H1 (cell line): Measurements from ENCODE around the gene AKAP9. TPM values are rescaled to one million over a fixed set of nuclear protein-coding genes. Genes with fewer than 3 reads are reported as not detected.

Experiments used
- CTCF ChIA-PET: fragments of 300-600 bp; sonication (Branson Sonifier 250); formaldehyde crosslinking; loops from one replicate; lab custom pipeline; 2021; ENCODE audit not compliant: partially characterized antibody; lab: Charles Lee
- POLR2A ChIA-PET: fragments of 300-600 bp; sonication (Branson Sonifier 250); formaldehyde crosslinking; loops from one replicate; lab custom pipeline; 2021; ENCODE audit warnings: inconsistent platforms; ENCODE audit not compliant: partially characterized antibody; lab: Charles Lee
- DNase-seq, 2 experiments: peaks; one replicate each; pipeline versions ENCODE4 v3.0.0 to v3.0.0-alpha.2; 2010 to 2022; ENCODE audit warnings: low spot score in 2 of 2, low read depth in 1 of 2, mixed read lengths in 1 of 2
- FAIRE-seq: peaks from 2 replicates; lab custom pipeline; 2011; peaks lifted over from hg19 to GRCh38; lab: Jason Lieb, UNC
- H2AFZ ChIP-seq: 2 replicates; pipeline ENCODE4 v1.8.1; 2012; ENCODE audit warnings: low read length, inconsistent platforms
- H2AK5ac ChIP-seq: 2 replicates; pipeline ENCODE4 v1.6.1; 2013; ENCODE audit warnings: low read depth, low read length
- H2BK120ac ChIP-seq: replicated peaks from 2 replicates; pipeline ENCODE3; 2013; ENCODE audit warnings: low read depth, low read length, inconsistent platforms
- H2BK12ac ChIP-seq: 2 replicates; pipeline ENCODE4 v1.6.1; 2013; ENCODE audit warnings: low read depth, low read length
- H2BK15ac ChIP-seq: 2 replicates; pipeline ENCODE4 v1.6.1; 2013; ENCODE audit warnings: low read length
- H2BK20ac ChIP-seq: 2 replicates; pipeline ENCODE4 v1.6.1; 2013; ENCODE audit warnings: low read length
- H2BK5ac ChIP-seq: 2 replicates; pipeline ENCODE4 v1.6.1; 2013; ENCODE audit warnings: low read depth, low read length
- H3K14ac ChIP-seq: 2 replicates; pipeline ENCODE4 v1.6.1; 2013; ENCODE audit warnings: inconsistent platforms; ENCODE audit not compliant: insufficient read length
- H3K18ac ChIP-seq: 2 replicates; pipeline ENCODE4 v1.6.1; 2013; ENCODE audit warnings: low read length; ENCODE audit errors: extremely low read depth
- H3K23ac ChIP-seq: 2 replicates; pipeline ENCODE4 v1.6.1; 2013; ENCODE audit warnings: inconsistent platforms; ENCODE audit not compliant: insufficient read length
- H3K23me2 ChIP-seq: 2 replicates; pipeline ENCODE4 v1.6.1; 2013; ENCODE audit warnings: low read depth, low read length
- H3K27ac ChIP-seq: 2 replicates; pipeline ENCODE4 v1.6.1; 2011; ENCODE audit warnings: low read depth, low read length, inconsistent platforms
- H3K27me3 ChIP-seq, 4 experiments: replicated peaks in 1 of 4; 1 replicate in 1 of 4; 2 replicates in 3 of 4; pipeline versions ENCODE4 v1.6.1 to v1.8.1; 2011 to 2013; ENCODE audit warnings: low read length in 3 of 4, mild to moderate bottlenecking in 3 of 4, inconsistent platforms in 2 of 4, mixed read lengths in 2 of 4, moderate library complexity in 1 of 4; ENCODE audit not compliant: control insufficient read depth in 3 of 4, insufficient read depth in 3 of 4; ENCODE audit errors: extremely low read depth in 1 of 4
- H3K36me3 ChIP-seq, 4 experiments: 2 replicates each; pipeline versions ENCODE4 v1.6.1 to v1.8.1; 2011 to 2013; ENCODE audit warnings: mild to moderate bottlenecking in 4 of 4, low read length in 3 of 4, moderate library complexity in 2 of 4, control low read depth in 1 of 4, inconsistent platforms in 1 of 4; ENCODE audit not compliant: insufficient read depth in 4 of 4, control insufficient read depth in 2 of 4
- H3K4ac ChIP-seq: replicated peaks from 2 replicates; pipeline ENCODE3; 2013; ENCODE audit warnings: low read length, low read depth, mixed read lengths, inconsistent platforms; ENCODE audit not compliant: insufficient read length
- H3K4me1 ChIP-seq, 4 experiments: replicated peaks in 1 of 4; 1 replicate in 1 of 4; 2 replicates in 3 of 4; pipeline versions ENCODE4 v1.6.1 to v1.8.1; 2011 to 2013; ENCODE audit warnings: low read length in 3 of 4, inconsistent platforms in 2 of 4, mixed read lengths in 1 of 4; ENCODE audit not compliant: insufficient read depth in 4 of 4, control insufficient read depth in 3 of 4
- H3K4me2 ChIP-seq, 2 experiments: 2 replicates each; pipeline versions ENCODE4 v1.6.1 to v1.8.1; 2011 to 2013; ENCODE audit warnings: low read depth in 2 of 2, low read length in 2 of 2, control low read depth in 1 of 2, inconsistent platforms in 1 of 2, mild to moderate bottlenecking in 1 of 2; ENCODE audit not compliant: insufficient read depth in 1 of 2
- H3K4me3 ChIP-seq, 4 experiments: fragments of 200-600, 300-600 bp in 1 of 4; sonication (generic), shearing (Covaris generic), sonication (Bioruptor Twin) in 1 of 4; 2 replicates each; pipeline versions ENCODE4 v1.5.1 to v1.8.1; 2011 to 2016; ENCODE audit warnings: low read length in 4 of 4, low read depth in 3 of 4, control low read depth in 2 of 4, inconsistent platforms in 2 of 4, mild to moderate bottlenecking in 2 of 4, mixed read lengths in 1 of 4, moderate library complexity in 1 of 4; ENCODE audit not compliant: insufficient read depth in 2 of 4; ENCODE audit errors: extremely low read depth in 1 of 4
- H3K56ac ChIP-seq: replicated peaks from 2 replicates; pipeline ENCODE3; 2013; ENCODE audit warnings: low read depth, mild to moderate bottlenecking, mixed read lengths, low read length, inconsistent platforms; ENCODE audit not compliant: insufficient read length
- H3K79me1 ChIP-seq: 2 replicates; pipeline ENCODE4 v1.6.1; 2013; ENCODE audit warnings: low read depth, low read length, control low read depth
- H3K79me2 ChIP-seq, 2 experiments: 2 replicates each; pipeline versions ENCODE4 v1.6.1 to v1.8.1; 2012 to 2013; ENCODE audit warnings: low read length in 2 of 2, mild to moderate bottlenecking in 2 of 2, inconsistent platforms in 1 of 2; ENCODE audit not compliant: insufficient read depth in 2 of 2, control insufficient read depth in 1 of 2
- H3K9ac ChIP-seq, 4 experiments: replicated peaks in 1 of 4; 1 replicate in 1 of 4; 2 replicates in 3 of 4; pipeline versions ENCODE4 v1.6.1 to v1.8.1; 2011 to 2013; ENCODE audit warnings: low read depth in 3 of 4, low read length in 3 of 4, control low read depth in 2 of 4, mild to moderate bottlenecking in 2 of 4, moderate library complexity in 2 of 4, inconsistent platforms in 1 of 4; ENCODE audit errors: extremely low read depth in 1 of 4
- H3K9me3 ChIP-seq, 2 experiments: 2 replicates each; pipeline versions ENCODE4 v1.6.1 to v1.8.1; 2012 to 2013; ENCODE audit warnings: mild to moderate bottlenecking in 2 of 2, moderate library complexity in 2 of 2, control low read depth in 1 of 2, inconsistent platforms in 1 of 2, low read depth in 1 of 2, low read length in 1 of 2, mixed read lengths in 1 of 2; ENCODE audit not compliant: insufficient read depth in 2 of 2
- H4K20me1 ChIP-seq, 2 experiments: replicated peaks in 1 of 2; 2 replicates each; pipeline versions ENCODE3 to v1.8.1; 2011 to 2013; ENCODE audit warnings: inconsistent platforms in 2 of 2, low read length in 2 of 2, mild to moderate bottlenecking in 1 of 2; ENCODE audit not compliant: insufficient read depth in 2 of 2, control insufficient read depth in 1 of 2
- H4K5ac ChIP-seq: 2 replicates; pipeline ENCODE4 v1.6.1; 2013; ENCODE audit warnings: low read length, low read depth, mixed read lengths, inconsistent platforms; ENCODE audit not compliant: insufficient read length
- H4K8ac ChIP-seq: 2 replicates; pipeline ENCODE4 v1.8.0; 2013; ENCODE audit warnings: mild to moderate bottlenecking, moderate library complexity, low read length, inconsistent platforms; ENCODE audit not compliant: insufficient read depth; ENCODE audit errors: extremely low read depth
- H4K91ac ChIP-seq: replicated peaks from 2 replicates; pipeline ENCODE3; 2013; ENCODE audit warnings: low read length, mixed read lengths, inconsistent platforms; ENCODE audit not compliant: insufficient read length
- CTBP2 ChIP-seq: IDR thresholded peaks from 2 replicates; pipeline ENCODE4 v1.7.0; 2011; ENCODE audit warnings: borderline replicate concordance, mild to moderate bottlenecking, moderate library complexity, mixed read lengths, low read length; ENCODE audit not compliant: insufficient read depth, insufficient read length
- EP300 ChIP-seq, 2 experiments: IDR thresholded peaks; 1 replicate in 1 of 2; 2 replicates in 1 of 2; pipeline ENCODE4 v1.6.1; 2011 to 2012; ENCODE audit warnings: low read depth in 2 of 2, low read length in 2 of 2, mild to moderate bottlenecking in 2 of 2, borderline replicate concordance in 1 of 2, inconsistent platforms in 1 of 2, moderate library complexity in 1 of 2
- KDM4A ChIP-seq: IDR thresholded peaks from one replicate; pipeline ENCODE4 v1.7.1; 2012; ENCODE audit warnings: low read depth, mild to moderate bottlenecking, moderate library complexity, low read length, inconsistent platforms; ENCODE audit not compliant: severe bottlenecking
- MAX ChIP-seq: IDR thresholded peaks from 2 replicates; pipeline ENCODE4 v1.6.1; 2012; ENCODE audit warnings: inconsistent platforms
- POLR2AphosphoS5 ChIP-seq: IDR thresholded peaks from 2 replicates; pipeline ENCODE4 v1.6.1; 2011; ENCODE audit warnings: low read depth, low read length
- RNF2 ChIP-seq: fragments of 200-900, 300-1000 bp; sonication (generic); IDR thresholded peaks from 2 replicates; pipeline ENCODE4 v1.7.1; 2016; ENCODE audit warnings: borderline replicate concordance, low read depth, mild to moderate bottlenecking, antibody characterized with exemption, low read length; ENCODE audit not compliant: poor library complexity, severe bottlenecking; ENCODE audit errors: missing control alignments
- SP2 ChIP-seq: IDR thresholded peaks from 2 replicates; pipeline ENCODE4 v1.6.1; 2012; ENCODE audit warnings: mild to moderate bottlenecking, low read length, inconsistent platforms
- WGBS, 2 experiments: shearing (Covaris generic) in 1 of 2; methylation state at CpG; one replicate each; pipeline versions ENCODE4 v1.1.6 to v1.1.7; 2013 to 2015; ENCODE audit warnings: low lambda C conversion rate in 2 of 2, mixed read lengths in 2 of 2, inconsistent platforms in 1 of 2, low coverage in 1 of 2, missing lambda C conversion rate in 1 of 2; ENCODE audit not compliant: insufficient replicate concordance in 2 of 2, insufficient coverage in 1 of 2, insufficient read length in 1 of 2; ENCODE audit errors: extremely low coverage in 1 of 2, missing lambda C conversion rate in 1 of 2; 5-methylcytosine and 5-hydroxymethylcytosine counted together
- polyA plus RNA-seq, 7 experiments: library from polyadenylated mRNA; depleted of rRNA in 3 of 7; stranded (reverse) in 5 of 7; unstranded in 2 of 7; fragments of >200 nt in 5 of 7; fragments of 200-250 nt in 2 of 7; gene quantifications; 1 replicate in 5 of 7; 2 replicates in 1 of 7; 4 replicates in 1 of 7; pipeline versions ENCODE4 v1.2.1 to v1.2.3, GENCODE V29; 2011 to 2013; ENCODE audit warnings: missing spikeins in 2 of 7, mixed read lengths in 2 of 7
- total RNA-seq: library from RNA; stranded (reverse); fragmentation: NEBNext Ultra II Directional; extraction: Animal tissue kit (Norgen Biotek cat#: 25700); gene quantifications from 2 replicates; pipeline ENCODE4 v1.2.1, GENCODE V29; 2021

AKAP9 gene
- total and polyA plus RNA-seq, 2 of the 8 experiments (the other 6 are each of a cell fraction or from before 2014, with no cell fraction given), result 6.2 to 26.3 TPM

- Histone ChIP-seq H3K9ac (no peak overlapping the region), H2AFZ (no peak overlapping the region), H3K79me2 (no peaks in the 10 kb centered on the region), H3K56ac (no peak overlapping the region), H3K23me2 (no peaks in the 10 kb centered on the region), H3K27ac (no peak overlapping the region), H4K20me1 (no peaks in the 10 kb centered on the region), H2BK20ac (no peak overlapping the region), H3K4me1 (no peaks in the 10 kb centered on the region), H2BK5ac (no peak overlapping the region), H3K79me1 (no peaks in the 10 kb centered on the region), H4K5ac (no peak overlapping the region), H3K9me3 (no peaks in the 10 kb centered on the region), H3K4ac (no peak overlapping the region), H2AK5ac (no peak overlapping the region), H3K36me3 (peaks cover 0 to 36% (median 5%) of the 10 kb centered on the region in 4 experiments; a peak in 2 of 8 replicates), H3K4me3 (no peak overlapping the region), H3K23ac (no peak overlapping the region), H3K14ac (no peak overlapping the region), H3K4me2 (no peak overlapping the region), H2BK12ac (no peak overlapping the region), H2BK15ac (no peak overlapping the region), H2BK120ac (no peak overlapping the region), H3K18ac (no peak overlapping the region), H4K91ac (no peak overlapping the region), H4K8ac (no peak overlapping the region), H3K27me3 (no peaks in the 10 kb centered on the region)
- DNase-seq (no peak), FAIRE-seq (no peak)
- ChIA-PET CTCF (no interaction called here), POLR2A (no interaction called here)
- no peak for TF ChIP-seq POLR2AphosphoS5
- no peak for TF ChIP-seq CTBP2
- no peak for TF ChIP-seq RNF2
- TF ChIP-seq KDM4A, result no peak
- no peak for TF ChIP-seq MAX
- no peak for TF ChIP-seq EP300 (IDR thresholded peaks at IDR 0.05; ENCODE audit: borderline replicate concordance in 1 of 2, low read depth in 2 of 2, low read length in 2 of 2)
- TF ChIP-seq SP2, result no peak
- 92% methylated on average over 4 of the region's 4 CpGs; no CpG with 5 or more reads in 1 of the 2 experiments for WGBS, 2 experiments
Measured at GRCh38 chr7:92042056-92042737, 101.5 kb downstream of the AKAP9 start.
